HG02588 (cell line): Measurements from ENCODE around the gene BCL2A1.
"Not testable (repeated sequence)": the region's sequence is repeated elsewhere in the genome, so short reads cannot be mapped to it uniquely, and the experiment has no call there.

Source experiments
- ATAC-seq: cut with Tn5 transposase; IDR thresholded peaks from one replicate; pipeline ENCODE4 v1.9.1; 2021; ENCODE audit warnings: mild to moderate bottlenecking, moderate library complexity; ENCODE audit not compliant: unreplicated experiment

BCL2A1 gene

DNA sequence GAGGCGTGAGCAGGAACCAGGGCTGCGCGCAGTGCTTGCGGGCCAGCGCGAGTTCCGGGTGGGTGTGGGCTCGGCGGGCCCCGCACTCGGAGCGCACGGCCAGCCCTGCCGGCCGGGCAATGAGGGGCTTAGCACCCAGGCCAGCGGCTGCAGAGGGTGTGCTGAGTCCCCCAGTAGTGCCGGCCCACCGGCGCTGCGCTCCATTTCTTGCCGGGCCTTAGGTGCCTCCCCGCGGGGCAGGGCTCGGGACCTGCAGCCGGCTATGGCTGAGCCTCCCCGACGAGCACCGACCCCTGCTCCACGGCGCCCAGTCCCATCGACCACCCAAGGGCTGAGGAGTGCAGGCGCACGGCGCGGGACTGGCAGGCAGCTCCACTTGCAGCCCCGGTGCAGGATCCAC lies 44.9 kb downstream of the BCL2A1 start:
- ATAC-seq = not testable (repeated sequence)

DNA sequence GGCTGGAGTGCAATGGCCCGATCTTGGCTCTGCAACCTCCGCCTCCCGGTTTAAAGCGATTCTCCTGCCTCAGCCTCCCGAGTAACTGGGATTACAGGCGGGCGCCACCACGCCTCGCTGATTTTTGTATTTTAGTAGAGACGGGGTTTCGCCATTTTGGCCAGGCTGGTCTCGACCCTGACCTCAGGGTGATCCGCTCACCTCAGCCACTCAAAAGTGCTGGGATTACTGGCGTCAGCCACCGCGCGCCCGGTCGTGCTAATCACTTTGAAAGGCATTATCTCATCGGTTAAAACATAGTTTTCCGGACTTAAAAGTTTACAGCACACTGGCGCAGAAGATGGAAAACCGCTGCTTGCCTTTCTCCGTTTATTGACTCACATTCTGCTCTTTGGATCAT lies 46.6 kb downstream of the BCL2A1 start:
- ATAC-seq = no peak

DNA sequence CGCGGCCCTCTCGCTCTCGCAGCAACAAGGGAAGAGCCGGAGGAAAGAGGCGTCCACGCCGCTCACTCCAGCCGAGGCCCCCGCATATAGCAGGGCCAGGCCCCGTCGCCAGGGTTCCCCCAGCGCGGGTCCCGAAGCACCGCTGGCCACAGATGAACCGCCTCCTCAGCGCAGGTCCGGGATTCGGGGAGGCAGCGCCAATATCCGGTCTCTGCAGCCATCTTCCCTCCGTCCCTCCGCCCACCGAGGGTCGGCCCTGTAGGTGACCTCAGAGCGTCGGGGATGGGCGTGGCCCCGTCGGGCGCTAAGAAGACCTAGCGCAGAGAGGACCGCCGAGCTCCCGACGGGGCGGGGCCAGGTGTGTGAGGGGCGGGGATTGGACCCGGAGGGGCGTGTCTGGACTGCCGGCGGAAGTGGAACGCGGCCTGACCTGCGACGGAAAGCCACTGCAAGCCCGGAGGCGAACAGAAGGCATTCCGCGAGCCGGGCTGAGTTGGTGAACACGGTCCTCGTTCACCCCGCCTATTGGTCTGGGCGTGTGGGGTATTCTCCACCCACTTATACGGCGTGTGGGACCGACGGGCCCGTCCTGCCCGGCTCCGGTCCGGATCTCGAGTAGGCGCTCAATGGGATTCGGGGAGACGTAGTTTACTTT lies 47.4 kb downstream of the BCL2A1 start:
- ATAC-seq = peak; percentile 94

DNA sequence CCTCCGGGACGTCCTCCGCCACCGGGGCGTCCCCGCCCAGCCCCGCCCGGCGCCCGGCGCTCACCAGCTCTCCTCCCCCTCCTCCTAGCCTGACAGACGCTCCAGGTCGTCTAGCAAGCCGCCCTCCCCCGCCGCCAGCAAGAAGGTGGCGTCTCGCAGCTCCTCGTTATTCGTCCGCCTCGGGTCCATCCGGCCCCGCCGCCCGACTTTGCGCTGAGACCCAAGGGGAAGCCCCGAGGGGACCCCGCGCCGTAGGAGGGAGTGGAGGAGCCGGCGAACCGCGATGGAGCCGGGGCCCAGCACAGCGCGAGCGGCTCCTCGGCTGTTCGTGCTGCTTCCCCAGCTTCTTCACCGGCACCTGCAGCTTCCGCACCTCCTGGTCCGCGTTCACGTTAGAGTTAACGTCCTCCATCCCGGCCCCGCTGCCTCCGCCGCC lies 47.9 kb downstream of the BCL2A1 start:
- peak; percentile 44 for ATAC-seq

DNA sequence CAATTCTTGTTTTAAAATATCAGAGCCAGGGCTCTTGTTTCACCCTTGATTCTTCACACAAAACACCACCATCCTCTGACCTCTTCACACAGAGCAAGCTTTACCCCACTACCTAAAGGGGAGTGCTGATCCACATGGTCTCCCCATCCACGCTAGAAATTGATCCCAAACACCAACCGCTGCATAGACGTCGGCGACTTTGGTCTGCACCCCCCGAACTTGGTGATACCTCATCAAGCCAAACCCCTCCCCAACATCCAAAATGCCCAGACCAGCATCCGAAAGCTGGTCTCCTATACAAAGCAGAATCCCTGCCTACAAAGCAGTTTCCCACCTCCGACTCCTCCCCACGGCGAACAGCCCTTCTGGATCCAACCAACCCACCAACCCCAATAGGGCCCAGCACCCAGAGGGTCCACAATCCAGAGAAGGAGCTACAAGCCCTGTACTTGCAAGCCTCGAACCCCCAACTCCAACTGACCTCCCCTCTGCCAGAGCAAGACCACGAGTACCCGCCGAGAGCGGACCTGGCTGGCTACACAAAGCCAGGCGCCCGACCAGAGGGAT lies 48.4 kb downstream of the BCL2A1 start:
- no peak for ATAC-seq

DNA sequence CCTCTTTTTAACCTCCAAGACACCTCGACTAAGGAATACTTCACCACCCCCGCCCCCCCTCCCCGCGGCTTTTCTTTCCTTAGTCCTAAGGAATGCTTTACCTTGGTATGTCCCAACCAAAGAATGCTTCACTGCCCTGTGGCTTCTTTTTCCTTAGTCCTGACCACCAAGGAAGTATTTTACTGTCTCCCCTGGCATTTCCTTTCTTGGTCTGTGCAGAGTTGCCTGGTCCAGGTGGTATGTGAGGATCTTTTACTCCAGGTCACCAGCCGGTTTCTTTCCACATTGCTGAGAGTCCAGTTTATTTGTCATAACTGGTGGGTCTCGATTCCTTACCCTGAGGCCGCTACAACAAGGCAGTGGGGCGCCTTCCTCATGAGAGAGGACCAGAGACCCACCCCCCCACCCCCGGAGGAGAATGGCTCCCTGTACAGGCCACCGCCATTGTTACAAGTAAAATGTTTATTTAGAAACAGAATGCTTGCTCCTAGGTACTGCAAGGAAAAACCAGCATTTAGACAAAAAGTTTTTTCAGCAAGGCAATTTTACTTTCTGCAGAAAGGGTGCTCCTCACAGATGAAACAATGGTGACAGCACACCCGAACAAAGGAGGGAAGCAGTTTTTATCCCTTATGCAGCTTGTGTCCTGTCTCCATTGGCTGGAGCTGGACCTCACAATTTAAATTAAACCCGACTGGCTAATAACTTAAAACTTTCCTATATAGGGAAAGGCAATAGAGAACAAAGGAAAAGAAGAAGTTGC lies 51.1 kb downstream of the BCL2A1 start:
- ATAC-seq = no peak

DNA sequence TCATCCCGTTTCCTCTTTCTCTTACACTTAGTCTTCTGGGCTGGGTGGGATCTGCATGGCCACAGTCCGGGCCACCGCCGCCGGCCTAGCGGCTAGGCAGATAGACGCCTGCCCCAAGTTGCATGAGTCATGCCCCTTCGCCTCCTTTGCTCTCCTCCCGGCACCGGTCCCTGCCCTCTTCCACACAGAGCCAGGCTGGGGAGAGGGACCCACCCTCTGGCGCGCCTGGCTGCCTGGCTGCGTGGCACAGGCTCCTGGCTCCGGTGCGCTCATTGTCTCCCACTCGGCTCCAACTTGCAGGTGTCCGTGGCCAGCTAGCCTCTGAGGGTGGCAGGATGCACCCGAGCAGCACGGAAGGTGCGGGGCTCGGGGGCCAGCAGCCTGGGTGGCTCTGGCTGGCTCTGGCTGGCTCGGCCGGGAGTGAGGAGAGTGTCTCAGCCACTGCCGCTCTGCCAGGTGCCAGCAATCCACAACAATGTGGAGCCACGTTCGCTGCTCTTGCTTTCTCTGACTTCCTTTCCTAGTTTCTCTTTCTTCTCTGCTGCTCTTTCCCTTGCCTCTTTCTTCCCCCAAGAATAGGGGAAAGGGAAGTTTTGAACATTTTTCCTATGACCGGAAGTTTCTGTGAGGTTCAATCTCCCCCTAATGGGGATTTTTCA lies 51.8 kb downstream of the BCL2A1 start:
- ATAC-seq = no peak

DNA sequence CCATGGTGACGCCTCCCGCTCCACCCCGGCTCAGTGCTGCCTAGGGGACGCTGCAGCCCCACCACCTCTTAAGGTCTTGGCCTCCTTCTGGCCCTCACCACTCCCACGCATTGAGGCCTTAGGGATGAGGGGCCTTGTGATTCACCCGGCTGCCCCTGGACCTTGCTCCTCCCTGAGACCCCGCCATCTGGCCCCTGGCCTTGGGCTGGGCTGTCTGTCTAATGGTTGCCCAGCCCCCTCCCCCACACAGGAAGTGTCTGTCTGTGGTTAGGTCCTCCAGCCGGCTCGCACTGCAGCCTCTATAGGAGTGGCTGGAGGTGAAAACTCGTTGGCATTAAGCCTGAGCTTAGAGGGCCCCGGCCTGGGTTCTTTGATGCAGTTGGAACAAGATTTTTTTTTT lies 52.7 kb downstream of the BCL2A1 start:
- ATAC-seq = no peak

DNA sequence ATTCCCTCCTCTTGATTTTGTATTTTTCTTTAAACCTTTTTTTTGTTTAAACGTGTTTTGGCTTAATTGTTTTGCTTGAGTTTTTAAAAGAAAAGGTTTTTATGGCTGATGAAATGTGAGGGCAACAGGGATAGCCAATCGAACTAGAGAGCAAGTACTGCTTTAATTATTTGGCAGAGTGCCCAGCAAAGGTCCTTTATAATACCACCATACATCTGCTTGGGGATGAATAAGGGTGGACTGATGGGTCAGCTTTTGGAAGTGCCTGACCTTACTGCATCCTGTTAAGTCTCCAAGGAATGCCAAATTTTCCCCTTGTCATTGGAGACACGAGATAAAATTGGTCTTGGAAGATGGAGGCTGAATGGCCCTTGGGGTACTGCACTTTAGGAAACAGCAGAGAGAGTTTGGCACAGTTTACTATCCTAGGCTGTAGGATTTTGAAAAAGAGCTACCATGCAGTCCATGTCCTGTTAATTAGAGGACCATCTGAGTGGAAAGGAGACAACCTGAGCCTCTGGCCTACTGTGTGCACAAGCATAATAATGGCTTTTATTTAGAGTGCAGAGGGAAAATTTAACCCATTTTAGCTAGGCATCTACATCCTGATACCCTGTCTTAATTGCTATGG lies 54.4 kb downstream of the BCL2A1 start:
- no peak for ATAC-seq

DNA sequence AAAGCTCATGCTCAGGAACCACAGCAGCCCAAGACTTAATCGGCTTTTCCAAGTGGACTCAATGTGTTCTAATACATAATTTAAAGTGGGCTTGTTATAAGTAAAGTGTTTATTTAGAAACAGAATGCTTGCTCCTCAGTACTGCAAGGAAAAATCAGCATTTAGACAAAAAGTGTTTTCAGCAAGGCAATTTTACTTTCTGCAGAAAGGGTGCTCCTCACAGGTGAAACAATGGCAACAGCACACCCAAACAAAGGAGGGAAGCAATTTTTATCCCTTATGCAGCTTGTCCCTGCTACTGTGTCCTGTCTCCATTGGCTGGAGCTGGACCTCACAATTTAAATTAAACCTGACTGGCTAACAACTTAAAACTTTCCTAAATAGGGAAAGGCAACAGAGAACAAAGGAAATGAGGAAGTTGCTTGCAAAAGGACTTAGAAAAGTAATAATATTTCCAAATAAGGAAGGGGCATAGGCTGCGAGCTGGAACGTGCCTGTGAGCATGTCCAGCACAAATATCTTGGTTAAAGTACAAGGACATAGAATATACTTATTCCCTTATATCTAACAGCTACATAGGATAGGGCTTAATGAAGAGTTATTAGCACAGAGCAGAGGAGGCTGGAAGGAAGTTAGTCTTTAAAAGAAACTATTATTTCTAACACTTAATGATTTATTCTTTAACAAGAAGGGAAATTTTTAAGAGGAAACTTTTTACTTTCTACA lies 55.1 kb downstream of the BCL2A1 start:
- not testable (repeated sequence) for ATAC-seq

DNA sequence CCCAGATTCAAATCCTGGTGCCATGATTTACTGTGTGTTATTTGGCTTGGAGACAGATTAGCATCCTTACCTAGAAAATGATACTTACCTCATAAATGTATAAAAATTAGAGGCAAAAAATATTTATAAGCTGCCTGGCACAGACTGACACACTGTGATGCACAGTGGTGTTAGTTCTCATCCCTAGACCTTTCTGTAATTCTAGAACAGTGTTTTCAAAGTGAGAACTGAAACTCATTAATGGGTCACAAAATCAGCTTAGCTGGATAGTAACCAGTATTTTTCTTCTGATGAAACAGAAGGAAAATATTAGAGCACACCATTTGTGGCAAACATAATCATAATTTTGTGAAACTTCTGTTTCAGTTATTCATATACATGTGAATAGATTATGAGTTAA lies 56.3 kb downstream of the BCL2A1 start:
- no peak for ATAC-seq
